ENCODE measurements around the gene RXFP3. TPM values are rescaled to one million over a fixed set of nuclear protein-coding genes. Genes with fewer than 3 reads are reported as not detected.

RXFP3 gene
- total RNA-seq, 1 experiment from 2014 or later, result not detected

- intact Hi-C loops (cut with micrococcal nuclease), result loop anchor here (10.0 kb wide), 1 partner anchor 463 kb away; no protein-coding TSS in a partner anchor
- H3K36me3 Mint-ChIP-seq (ENCODE audit: insufficient read depth, unreplicated experiment), result no peaks in the 10 kb centered on the region
- no peak for TF ChIP-seq CTCF (IDR thresholded peaks at IDR 0.05; ENCODE audit: unreplicated experiment)
- POLR2A ChIA-PET, result no interaction called here
- peaks cover 7% of the 10 kb centered on the region for H3K4me1 Mint-ChIP-seq (ENCODE audit: insufficient read depth, unreplicated experiment)
- no peaks in the 10 kb centered on the region for H3K9me3 Mint-ChIP-seq (ENCODE audit: unreplicated experiment)
- H3K4me3 Mint-ChIP-seq (ENCODE audit: unreplicated experiment), result no peak overlapping the region
- CTCF ChIA-PET, result no interaction called here
- no TSS peak for BruUV-seq (replicated peaks)
- DNase-seq (ENCODE audit: unreplicated experiment), result no peak
- H3K27ac Mint-ChIP-seq (ENCODE audit: low read depth, unreplicated experiment), result no peak overlapping the region
- peaks cover 48% of the 10 kb centered on the region for H3K27me3 Mint-ChIP-seq (ENCODE audit: insufficient read depth, unreplicated experiment)
Observed at GRCh38 chr5:33937707-33938506, 1.7 kb downstream of the RXFP3 start.

- Mint-ChIP-seq H3K27ac (ENCODE audit: low read depth, unreplicated experiment) (no peak overlapping the region), H3K9me3 (ENCODE audit: unreplicated experiment) (no peaks in the 10 kb centered on the region), H3K36me3 (ENCODE audit: insufficient read depth, unreplicated experiment) (no peaks in the 10 kb centered on the region), H3K4me3 (ENCODE audit: unreplicated experiment) (no peak overlapping the region), H3K4me1 (ENCODE audit: insufficient read depth, unreplicated experiment) (peaks cover 7% of the 10 kb centered on the region), H3K27me3 (ENCODE audit: insufficient read depth, unreplicated experiment) (peaks cover 54% of the 10 kb centered on the region)
- intact Hi-C loops (cut with micrococcal nuclease), result loop anchor here (10.0 kb wide), 1 partner anchor 464 kb away; no protein-coding TSS in a partner anchor
- CTCF ChIA-PET, result no interaction called here
- no TSS peak for BruUV-seq (replicated peaks)
- POLR2A ChIA-PET, result no interaction called here
- no peak for DNase-seq (ENCODE audit: unreplicated experiment)
- no peak for TF ChIP-seq CTCF (IDR thresholded peaks at IDR 0.05; ENCODE audit: unreplicated experiment)
Observed at GRCh38 chr5:33938507-33938796, 2.3 kb downstream of the RXFP3 start.

- peaks cover 55% of the 10 kb centered on the region for H3K27me3 Mint-ChIP-seq (ENCODE audit: insufficient read depth, unreplicated experiment)
- no peak for DNase-seq (ENCODE audit: unreplicated experiment)
- no peak for TF ChIP-seq CTCF (IDR thresholded peaks at IDR 0.05; ENCODE audit: unreplicated experiment)
- H3K4me3 Mint-ChIP-seq (ENCODE audit: unreplicated experiment), result no peak overlapping the region
- no TSS peak for BruUV-seq (replicated peaks)
- H3K9me3 Mint-ChIP-seq (ENCODE audit: unreplicated experiment), result no peaks in the 10 kb centered on the region
- POLR2A ChIA-PET, result no interaction called here
- no peak overlapping the region for H3K27ac Mint-ChIP-seq (ENCODE audit: low read depth, unreplicated experiment)
- CTCF ChIA-PET, result no interaction called here
- peaks cover 7% of the 10 kb centered on the region for H3K4me1 Mint-ChIP-seq (ENCODE audit: insufficient read depth, unreplicated experiment)
- intact Hi-C loops (cut with micrococcal nuclease), result loop anchor here (10.0 kb wide), 1 partner anchor 464 kb away; no protein-coding TSS in a partner anchor
- H3K36me3 Mint-ChIP-seq (ENCODE audit: insufficient read depth, unreplicated experiment), result no peaks in the 10 kb centered on the region
Observed at GRCh38 chr5:33938881-33939280, 2.7 kb downstream of the RXFP3 start.

GRCh38 chr5:33939556-33940262 is 3.5 kb downstream of the RXFP3 start:
- POLR2A ChIA-PET, result interaction anchor here (0.7 kb wide), 2 partner anchors 10 to 497 kb away, joined by 3 read pairs; no protein-coding TSS in a partner anchor
- Mint-ChIP-seq H3K9me3 (ENCODE audit: unreplicated experiment) (no peaks in the 10 kb centered on the region), H3K4me3 (ENCODE audit: unreplicated experiment) (no peak overlapping the region), H3K36me3 (ENCODE audit: insufficient read depth, unreplicated experiment) (no peaks in the 10 kb centered on the region), H3K4me1 (ENCODE audit: insufficient read depth, unreplicated experiment) (peaks cover under 1% of the 10 kb centered on the region), H3K27me3 (ENCODE audit: insufficient read depth, unreplicated experiment) (peaks cover 55% of the 10 kb centered on the region), H3K27ac (ENCODE audit: low read depth, unreplicated experiment) (no peak overlapping the region)
- DNase-seq (ENCODE audit: unreplicated experiment), result peak; percentile 36
- TF ChIP-seq CTCF (IDR thresholded peaks at IDR 0.05; ENCODE audit: unreplicated experiment), result no peak
- BruUV-seq (replicated peaks), result no TSS peak
- CTCF ChIA-PET, result interaction anchor here (0.6 to 1.5 kb wide), 3 partner anchors 30 to 1047 kb away, joined by 3 to 5 read pairs (median 3); no protein-coding TSS in a partner anchor
- intact Hi-C loops (cut with micrococcal nuclease), result loop anchor here (10.0 kb wide), 1 partner anchor 465 kb away; no protein-coding TSS in a partner anchor
